Left kidney (tissue), 2 donors: ENCODE results near the gene EDAR. TPM values are rescaled to one million over a fixed set of nuclear protein-coding genes. Genes with fewer than 3 reads are reported as not detected.

ENCODE experiments used
- DNase-seq: peaks from one replicate; pipeline ENCODE4 v3.0.0-alpha.2; 2013
- polyA plus RNA-seq: library from polyadenylated mRNA; unstranded; fragments of 120-200 nt; gene quantifications from one replicate; pipeline ENCODE4 v1.2.1, GENCODE V29; 2013; ENCODE audit not compliant: insufficient read length

The EDAR gene
- polyA plus RNA-seq, 1 donor, result 3.1 TPM

GRCh38 chr2:108924580-108925251, 64.3 kb downstream of the EDAR start:
- DNase-seq, result no peak

GRCh38 chr2:108923736-108924579, 65.1 kb downstream of the EDAR start:
- no peak for DNase-seq

DNA sequence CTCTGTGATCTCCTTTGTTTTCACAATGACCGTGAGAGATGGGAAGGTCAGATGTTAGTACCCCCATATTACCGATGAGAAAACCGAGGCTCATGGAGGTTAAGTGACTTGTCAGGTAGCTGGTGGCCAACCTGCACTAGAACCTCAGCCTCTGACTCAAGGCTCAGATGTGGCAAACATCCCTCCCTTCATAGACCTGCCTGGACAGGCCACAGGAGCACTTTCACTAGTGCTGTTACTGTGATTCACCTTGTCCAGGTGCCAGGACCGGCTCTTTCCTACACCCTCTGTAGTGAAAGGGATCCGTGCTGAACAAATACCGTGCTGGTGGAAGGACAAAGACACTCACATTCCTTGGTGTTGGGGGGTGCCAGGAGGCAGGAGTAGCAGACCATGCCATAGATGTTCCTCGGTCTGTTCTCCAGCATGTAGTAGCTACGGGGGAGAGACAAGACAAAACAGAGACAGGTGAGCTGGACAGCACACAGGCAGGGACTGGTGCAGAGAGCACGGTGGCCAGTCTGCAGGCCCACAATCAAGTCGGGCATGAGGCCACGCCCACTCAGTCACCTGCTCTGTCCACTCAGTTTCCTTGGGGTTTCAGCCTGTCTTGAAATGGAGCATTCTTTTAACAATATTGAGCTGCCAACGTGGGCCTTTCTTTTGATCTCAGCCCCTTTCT, 65.9 kb downstream of the EDAR start:
- no peak for DNase-seq

DNA sequence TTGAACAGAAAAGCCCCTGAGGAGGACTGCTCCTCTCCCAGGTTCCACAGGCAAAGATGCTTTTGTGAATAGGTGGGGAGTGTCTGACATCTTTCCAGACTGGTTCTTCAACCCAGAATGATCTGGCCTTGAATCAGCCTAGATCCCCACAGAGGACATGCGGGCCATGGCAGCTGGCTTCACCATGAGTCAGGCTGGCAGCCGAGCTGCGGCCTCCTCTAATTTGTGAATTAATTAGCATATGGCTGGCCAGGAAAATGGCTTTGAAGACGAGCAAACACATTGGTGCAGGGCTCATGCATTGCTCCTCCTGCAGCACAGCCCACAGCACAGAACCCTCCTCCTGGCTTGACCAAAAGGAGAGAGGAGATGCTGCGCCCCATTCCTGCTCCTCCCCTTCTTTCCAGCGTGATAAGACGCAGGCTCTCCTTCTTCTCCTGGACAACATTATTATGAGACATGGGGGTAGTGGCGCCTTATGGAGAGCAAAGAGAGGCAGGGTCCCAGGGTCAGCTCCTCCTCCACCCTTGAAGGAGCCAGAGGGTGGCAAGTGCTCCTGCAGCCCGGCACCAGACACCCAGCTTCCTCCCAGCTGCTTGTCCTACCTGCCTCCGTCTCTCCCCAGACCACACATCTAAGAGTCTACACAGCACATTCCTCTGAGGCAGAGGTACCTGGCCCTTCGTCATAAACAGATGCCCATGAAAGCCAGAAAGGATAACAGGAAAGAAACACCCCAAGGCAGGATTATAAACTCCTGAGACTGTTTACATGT, 66.7 kb downstream of the EDAR start:
- no peak for DNase-seq

DNA sequence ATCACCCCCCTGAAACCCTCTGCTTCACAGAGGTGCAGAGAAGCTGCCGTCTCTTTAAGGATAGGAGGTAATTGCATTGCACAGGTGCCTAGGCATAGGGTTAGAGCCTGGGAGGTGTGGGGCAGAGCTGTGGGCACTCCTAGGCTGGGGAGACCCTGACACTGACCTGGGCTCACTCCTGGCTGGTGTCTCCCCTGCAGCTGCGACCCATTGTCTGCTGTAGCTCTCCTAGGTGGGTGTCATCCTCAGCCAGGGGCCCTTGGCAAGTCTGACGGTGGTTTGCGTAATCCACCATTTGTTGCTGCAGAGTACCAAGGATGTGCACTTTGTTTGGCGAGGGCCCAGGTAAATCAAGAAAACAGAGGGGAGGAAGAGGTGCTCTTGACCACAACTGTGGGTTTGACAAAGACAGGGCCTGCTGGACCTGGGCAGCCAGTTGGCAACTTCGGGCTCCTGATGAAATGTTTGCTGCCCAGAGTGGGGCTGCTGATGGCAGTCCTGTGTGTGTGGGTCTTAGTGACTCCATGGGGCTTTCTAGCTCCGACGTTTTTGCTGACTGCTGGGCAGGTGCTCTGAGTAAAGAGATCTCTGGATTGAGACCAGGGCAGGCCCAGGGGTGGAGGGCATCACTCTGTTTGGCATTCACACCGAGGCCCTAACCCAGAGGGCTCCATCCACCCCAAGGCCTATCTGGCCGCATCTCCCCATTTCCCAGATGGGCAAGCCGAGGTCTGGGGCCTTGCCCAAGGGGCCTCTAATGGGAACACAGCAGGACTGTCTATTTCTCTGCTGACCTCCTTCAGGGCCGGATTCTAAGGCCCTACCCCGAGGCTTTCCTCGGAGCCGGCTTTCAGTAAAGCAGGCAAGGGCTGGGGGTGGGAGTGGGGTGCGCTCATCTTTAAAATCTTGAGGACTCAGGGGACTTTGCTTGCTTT, 67.7 kb downstream of the EDAR start:
- DNase-seq, result no peak

GRCh38 chr2:108920686-108921085, 68.3 kb downstream of the EDAR start:
- no peak for DNase-seq

DNA sequence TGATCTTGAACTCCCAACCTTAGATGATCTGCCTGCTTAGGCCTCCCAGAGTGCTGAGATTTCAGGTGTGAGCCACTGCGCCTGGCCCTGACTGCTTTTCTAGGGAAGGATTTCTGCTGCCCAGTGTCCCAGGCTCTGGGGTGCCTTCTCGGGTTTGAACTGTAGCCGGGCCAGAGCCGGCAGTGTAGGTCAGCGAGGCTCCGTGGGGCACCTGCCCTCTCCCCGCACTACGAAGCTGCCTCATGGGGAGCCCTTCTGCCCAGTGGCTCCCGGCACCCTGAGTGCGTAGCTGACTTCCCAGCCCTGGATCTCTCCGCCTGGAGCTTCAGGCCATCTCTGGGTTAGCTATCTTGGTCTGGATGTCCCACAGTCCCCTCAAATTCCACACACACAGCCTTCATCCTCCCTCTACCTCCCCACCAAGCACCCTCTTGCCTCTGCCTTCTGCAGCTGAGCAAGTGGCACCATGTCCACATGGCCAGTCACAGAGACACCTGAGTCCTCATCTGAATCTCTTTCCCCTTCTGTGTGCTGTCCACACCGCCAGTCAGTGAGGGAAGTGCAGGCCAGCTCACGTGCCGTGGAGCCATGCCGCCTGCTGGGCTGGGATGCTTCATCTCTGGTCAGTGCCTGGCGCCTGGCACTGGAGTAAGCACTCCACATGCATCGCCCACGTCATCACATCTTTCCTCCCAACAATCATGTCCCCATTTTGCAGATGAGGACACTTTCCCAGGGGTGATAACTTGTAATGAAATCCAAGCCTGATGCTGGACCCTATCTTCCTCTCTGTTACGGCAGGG, 69.2 kb downstream of the EDAR start:
- no peak for DNase-seq

- no peak for DNase-seq
These were observed 70.1 kb downstream of the EDAR start for GRCh38 chr2:108918941-108919341.

DNA sequence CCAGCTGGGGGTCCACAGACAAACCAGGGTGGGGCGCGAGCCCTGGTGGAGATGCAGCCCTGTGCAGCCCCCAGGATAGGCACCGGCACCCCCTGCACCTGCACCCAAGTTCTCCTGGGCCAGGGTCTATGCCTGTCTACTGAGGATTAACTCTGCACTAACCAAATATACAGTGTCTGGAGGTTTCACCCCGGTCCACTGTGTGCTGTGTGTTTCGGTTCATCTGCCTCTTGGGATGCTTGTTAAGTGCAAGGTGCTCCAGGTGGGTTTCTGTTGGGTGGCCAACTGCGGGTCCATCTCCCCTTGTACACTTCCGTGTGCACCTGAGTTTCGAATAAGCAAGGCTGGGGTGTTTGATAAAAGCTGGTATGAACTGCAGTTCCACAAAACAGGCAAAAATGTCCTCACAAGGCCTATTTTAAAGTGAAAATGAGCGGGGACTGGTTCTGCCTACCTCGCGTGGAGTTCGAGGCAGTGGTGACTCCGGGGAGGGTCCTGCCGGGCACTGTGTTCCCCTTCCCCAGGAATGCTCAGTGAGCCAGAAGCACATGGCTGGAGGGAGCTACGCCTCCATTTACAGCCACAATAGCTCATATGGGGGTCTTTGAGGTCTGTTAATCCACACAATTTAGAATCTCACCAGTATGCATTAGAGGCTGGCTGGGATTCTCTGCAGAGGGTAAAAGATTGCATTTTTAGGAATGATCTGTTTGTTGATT, 70.7 kb downstream of the EDAR start:
- DNase-seq, result no peak

- DNase-seq, result no peak
These were observed 71.5 kb downstream of the EDAR start for GRCh38 chr2:108917526-108917925.

- DNase-seq, result no peak
These were observed 72.1 kb downstream of the EDAR start for GRCh38 chr2:108916796-108917421.

- no peak for DNase-seq
These were observed 72.8 kb downstream of the EDAR start for GRCh38 chr2:108916122-108916795.

- DNase-seq, result no peak
These were observed 76.5 kb downstream of the EDAR start for GRCh38 chr2:108912629-108912902.

- DNase-seq, result no peak
These were observed 77.0 kb downstream of the EDAR start for GRCh38 chr2:108911807-108912628.

- no peak for DNase-seq
These were observed 77.6 kb downstream of the EDAR start for GRCh38 chr2:108911401-108911800.

DNA sequence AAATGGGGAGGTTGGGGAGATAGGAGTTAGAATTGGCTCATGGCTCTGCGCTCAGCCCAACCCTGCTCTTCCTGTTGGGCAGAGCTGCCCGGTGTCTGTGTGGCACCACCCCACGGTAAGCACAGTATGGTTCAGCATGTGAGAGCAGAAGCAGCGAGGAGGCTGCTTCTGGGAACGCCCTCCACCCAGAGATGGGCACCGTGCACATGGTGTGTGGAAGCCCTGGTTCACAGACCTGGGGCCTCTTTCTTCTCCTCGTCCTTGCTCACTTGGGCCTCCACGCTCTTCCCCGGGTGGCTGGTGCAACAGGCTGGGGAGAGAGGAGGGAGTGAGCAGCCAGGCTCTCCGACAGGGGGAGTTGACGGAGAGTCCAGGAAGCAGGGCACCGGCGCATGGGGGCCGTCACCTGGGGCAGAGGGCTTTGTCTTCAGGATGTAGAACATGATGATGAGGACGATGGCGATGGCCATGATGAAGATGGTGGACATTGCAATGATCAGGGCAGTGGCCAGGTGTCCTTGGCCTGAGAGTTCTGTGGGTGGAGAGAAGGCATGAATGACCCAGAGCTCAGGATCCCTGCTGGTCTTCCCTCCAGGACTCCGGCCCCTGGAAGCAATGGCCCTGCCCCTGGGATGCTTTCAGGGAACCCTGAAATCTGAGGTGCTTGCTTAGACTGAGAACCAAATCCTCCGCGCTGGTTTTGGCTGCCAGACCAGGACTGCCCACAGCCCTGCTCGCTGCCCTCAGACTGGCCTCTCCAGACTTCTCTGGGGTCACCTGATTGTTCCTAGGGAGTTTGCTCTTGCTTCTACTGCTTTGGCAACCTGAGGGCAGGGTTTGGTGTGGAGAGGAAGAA, 78.3 kb downstream of the EDAR start:
- no peak for DNase-seq

- no peak for DNase-seq
These were observed 79.0 kb downstream of the EDAR start for GRCh38 chr2:108910011-108910431.
